Measurements from ENCODE around the gene PHLDB1.

DNA sequence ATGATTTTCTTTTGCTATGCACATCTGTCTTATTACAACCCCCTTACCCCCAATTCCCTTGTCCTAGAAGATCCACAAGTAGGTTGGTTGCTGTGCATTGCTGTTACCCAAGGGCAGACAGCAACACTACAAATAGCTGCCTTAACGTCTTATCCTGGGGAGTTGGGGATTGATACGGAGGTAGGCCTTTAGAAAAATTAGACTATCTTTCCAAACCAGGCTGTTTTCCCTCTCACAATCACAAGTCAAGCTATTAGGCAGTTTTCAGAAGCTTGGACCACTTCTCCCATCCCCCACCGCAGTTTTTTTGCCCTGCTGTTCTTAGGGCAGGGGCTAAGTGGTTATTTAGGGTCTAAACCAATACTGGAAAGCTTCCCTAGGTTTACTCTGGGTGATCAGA, 2.8 kb upstream of the PHLDB1 start:
- no peak for TF ChIP-seq EZH2phosphoT487 (IDR thresholded peaks at IDR 0.05; ENCODE audit: borderline replicate concordance, low read length)
- TF ChIP-seq, protein P1, sequence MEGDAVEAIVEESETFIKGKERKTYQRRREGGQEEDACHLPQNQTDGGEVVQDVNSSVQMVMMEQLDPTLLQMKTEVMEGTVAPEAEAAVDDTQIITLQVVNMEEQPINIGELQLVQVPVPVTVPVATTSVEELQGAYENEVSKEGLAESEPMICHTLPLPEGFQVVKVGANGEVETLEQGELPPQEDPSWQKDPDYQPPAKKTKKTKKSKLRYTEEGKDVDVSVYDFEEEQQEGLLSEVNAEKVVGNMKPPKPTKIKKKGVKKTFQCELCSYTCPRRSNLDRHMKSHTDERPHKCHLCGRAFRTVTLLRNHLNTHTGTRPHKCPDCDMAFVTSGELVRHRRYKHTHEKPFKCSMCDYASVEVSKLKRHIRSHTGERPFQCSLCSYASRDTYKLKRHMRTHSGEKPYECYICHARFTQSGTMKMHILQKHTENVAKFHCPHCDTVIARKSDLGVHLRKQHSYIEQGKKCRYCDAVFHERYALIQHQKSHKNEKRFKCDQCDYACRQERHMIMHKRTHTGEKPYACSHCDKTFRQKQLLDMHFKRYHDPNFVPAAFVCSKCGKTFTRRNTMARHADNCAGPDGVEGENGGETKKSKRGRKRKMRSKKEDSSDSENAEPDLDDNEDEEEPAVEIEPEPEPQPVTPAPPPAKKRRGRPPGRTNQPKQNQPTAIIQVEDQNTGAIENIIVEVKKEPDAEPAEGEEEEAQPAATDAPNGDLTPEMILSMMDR (IDR thresholded peaks at IDR 0.05; ENCODE audit: low read depth, low read length, poor library complexity, severe bottlenecking), result no peak
